ENCODE results near the gene GBX2. TPM values are rescaled to one million over a fixed set of nuclear protein-coding genes. Genes with fewer than 3 reads are reported as not detected.

GBX2 gene
- total and polyA plus RNA-seq, 9 of the 15 experiments (the other 6 are each of a cell fraction or from before 2014, with no cell fraction given): 0.03 to 0.53 (median 0.27) TPM; not detected in 1

- TF ChIP-seq KDM1A (IDR thresholded peaks at IDR 0.05) (no peak), USF1 (CRISPR knock-in tag; IDR thresholded peaks at IDR 0.05) (no peak), IRF2 (CRISPR knock-in tag; IDR thresholded peaks at IDR 0.05) (no peak)
Observed at GRCh38 chr2:236173729-236174607, 5.8 kb upstream of the GBX2 start (continued).

GRCh38 chr2:236173036-236173728 lies 5.0 kb upstream of the GBX2 start:
- H3K9me1 ChIP-seq (ENCODE audit: control insufficient read depth, insufficient read depth, low read length): no peaks in the 10 kb centered on the region
- no peaks in the 10 kb centered on the region for H4K20me1 ChIP-seq (replicated peaks; ENCODE audit: control insufficient read depth, insufficient read depth, low read length)
- ChIA-PET POLR2A (no interaction called here), CTCF (ENCODE audit: low intra/inter-chr PET ratio) (no interaction called here)
- FAIRE-seq (no peak), ATAC-seq (no peak), DNase-seq (ENCODE audit: extremely low read depth in 1 of 4, low spot score in 3 of 4) (no peak)
- no peak overlapping the region for H3K4me2 ChIP-seq (ENCODE audit: insufficient read depth, low read length)
- H3K4me1 ChIP-seq (replicated peaks in 1 of 2; ENCODE audit: control insufficient read depth in 2 of 2, insufficient read depth in 2 of 2, low read length in 2 of 2): peaks cover 2 to 17% of the 10 kb centered on the region in 2 experiments; a peak in 4 of 5 replicates
- no peak overlapping the region for H3K27ac ChIP-seq (ENCODE audit: extremely low read depth, low read depth, low read length)
- intact Hi-C loops (cut with micrococcal nuclease): no loop called here
- no peaks in the 10 kb centered on the region for H3K9me3 ChIP-seq (replicated peaks; ENCODE audit: control insufficient read depth, insufficient read depth, low read depth, low read length)
- no peaks in the 10 kb centered on the region for H3K79me2 ChIP-seq (ENCODE audit: control insufficient read depth, insufficient read depth, low read length)
- H2AFZ ChIP-seq (ENCODE audit: low read depth, low read length): no peak overlapping the region
- WGBS (ENCODE audit: insufficient coverage, low coverage, missing lambda C conversion rate): 0% methylated on average over 1 of the region's 62 CpGs
- in situ Hi-C loops (cut with MboI): no loop called here
- H3K27me3 ChIP-seq (ENCODE audit: control insufficient read depth in 2 of 2, insufficient read depth in 2 of 2, low read length in 2 of 2): no peaks in the 10 kb centered on the region
- no peak overlapping the region for H3K4me3 ChIP-seq
- H3K36me3 ChIP-seq (ENCODE audit: control insufficient read depth, insufficient read depth, low read length): no peaks in the 10 kb centered on the region
- no peak overlapping the region for H3K9ac ChIP-seq (ENCODE audit: insufficient read depth in 1 of 2, low read depth in 2 of 2, low read length in 2 of 2)
- no TSS peak for BruUV-seq (replicated peaks)
- no peak for TF ChIP-seq SRSF3 (IDR thresholded peaks at IDR 0.05; ENCODE audit: insufficient read depth, low read length)
- no peak for TF ChIP-seq BACH1 (tag; IDR thresholded peaks at IDR 0.05)
- no peak for TF ChIP-seq CBX2 (IDR thresholded peaks at IDR 0.05; ENCODE audit: insufficient read depth, low read length, poor library complexity, severe bottlenecking)
- no peak for TF ChIP-seq MCM5 (IDR thresholded peaks at IDR 0.05; ENCODE audit: low read depth)
- no peak for TF ChIP-seq ZC3H4 (CRISPR knock-in tag; IDR thresholded peaks at IDR 0.05; ENCODE audit: borderline replicate concordance)
- no peak for TF ChIP-seq KHSRP (IDR thresholded peaks at IDR 0.05)
- TF ChIP-seq KAT2B (IDR thresholded peaks at IDR 0.05; ENCODE audit: low read depth, low read length): no peak
- TF ChIP-seq CTCF (IDR thresholded peaks at IDR 0.05 in 2 of 3, conservative IDR thresholded peaks at IDR 0.05 in 1 of 3; ENCODE audit: insufficient read depth in 2 of 3, low read depth in 1 of 3, low read length in 3 of 3): no peak
- no peak for TF ChIP-seq CHAMP1 (IDR thresholded peaks at IDR 0.05)
- no peak for TF ChIP-seq SNIP1 (IDR thresholded peaks at IDR 0.05; ENCODE audit: low read depth)

Measured in K562 (cell line).